ENCODE data around the gene PAX7. TPM values are rescaled to one million over a fixed set of nuclear protein-coding genes. Genes with fewer than 3 reads are reported as not detected.

The PAX7 gene
- total and polyA plus RNA-seq, 9 of the 15 experiments (the other 6 are each of a cell fraction or from before 2014, with no cell fraction given): not detected

DNA sequence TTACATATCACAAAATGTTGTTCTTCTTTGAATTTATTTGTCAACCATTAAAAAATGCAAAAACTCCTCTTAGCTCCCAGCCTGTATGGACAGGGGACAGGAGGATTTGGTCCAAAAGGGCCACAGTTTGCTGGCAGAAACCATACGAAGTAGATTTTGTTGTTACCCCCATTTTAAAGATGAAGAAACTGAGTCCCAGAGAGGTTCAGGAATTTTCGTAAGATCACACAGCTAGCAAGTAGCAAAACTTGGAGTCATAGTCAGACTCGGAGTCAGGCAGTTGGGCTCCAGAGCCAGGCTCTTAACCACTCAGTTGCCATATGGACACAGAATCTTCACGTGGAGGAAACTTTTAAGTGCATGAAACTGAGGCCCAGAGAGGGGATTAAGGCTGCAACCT lies 137.4 kb downstream of the PAX7 start:
- Histone ChIP-seq H2AFZ (ENCODE audit: low read depth, low read length) (no peak overlapping the region), H3K4me3 (no peak overlapping the region), H3K36me3 (ENCODE audit: control insufficient read depth, insufficient read depth, low read length) (no peaks in the 10 kb centered on the region), H3K79me2 (ENCODE audit: control insufficient read depth, insufficient read depth, low read length) (no peaks in the 10 kb centered on the region), H3K27ac (ENCODE audit: extremely low read depth, low read depth, low read length) (no peak overlapping the region), H3K9me3 (replicated peaks; ENCODE audit: control insufficient read depth, insufficient read depth, low read depth, low read length) (no peaks in the 10 kb centered on the region), H3K27me3 (ENCODE audit: control insufficient read depth in 2 of 2, insufficient read depth in 2 of 2, low read length in 2 of 2) (peaks cover 39 to 60% of the 10 kb centered on the region in 2 experiments), H3K4me1 (replicated peaks in 1 of 2; ENCODE audit: control insufficient read depth in 2 of 2, insufficient read depth in 2 of 2, low read length in 2 of 2) (no peaks in the 10 kb centered on the region), H4K20me1 (replicated peaks; ENCODE audit: control insufficient read depth, insufficient read depth, low read length) (peaks cover 8% of the 10 kb centered on the region; the same call in 1 of the 2 replicates), H3K4me2 (ENCODE audit: insufficient read depth, low read length) (no peak overlapping the region), H3K9ac (ENCODE audit: insufficient read depth in 1 of 2, low read depth in 2 of 2, low read length in 2 of 2) (no peak overlapping the region), H3K9me1 (ENCODE audit: control insufficient read depth, insufficient read depth, low read length) (no peaks in the 10 kb centered on the region)
- DNase-seq (ENCODE audit: extremely low read depth in 1 of 4, low spot score in 3 of 4) (no peak), ATAC-seq (no peak), FAIRE-seq (no peak)
- ChIA-PET CTCF (ENCODE audit: low intra/inter-chr PET ratio) (no interaction called here), POLR2A (no interaction called here)
- 0% methylated on average over 4 of the region's 4 CpGs for WGBS (ENCODE audit: insufficient coverage, low coverage, missing lambda C conversion rate)
- in situ Hi-C loops (cut with MboI) (no loop called here), intact Hi-C loops (cut with micrococcal nuclease) (no loop called here)
- peak; percentile 85 for TF ChIP-seq RBM25 (IDR thresholded peaks at IDR 0.05; ENCODE audit: low read depth, low read length, severe bottlenecking)
- TF ChIP-seq ADNP (tag; IDR thresholded peaks at IDR 0.05): 0 out of 2 replicates have a peak, but pooled peaks have one; percentile 18
- no peak for TF ChIP-seq MCM7 (IDR thresholded peaks at IDR 0.05)
- peak; percentile 54; the same call in 1 of the 2 replicates for TF ChIP-seq BCOR (IDR thresholded peaks at IDR 0.05)
- BruUV-seq (replicated peaks): no TSS peak

DNA sequence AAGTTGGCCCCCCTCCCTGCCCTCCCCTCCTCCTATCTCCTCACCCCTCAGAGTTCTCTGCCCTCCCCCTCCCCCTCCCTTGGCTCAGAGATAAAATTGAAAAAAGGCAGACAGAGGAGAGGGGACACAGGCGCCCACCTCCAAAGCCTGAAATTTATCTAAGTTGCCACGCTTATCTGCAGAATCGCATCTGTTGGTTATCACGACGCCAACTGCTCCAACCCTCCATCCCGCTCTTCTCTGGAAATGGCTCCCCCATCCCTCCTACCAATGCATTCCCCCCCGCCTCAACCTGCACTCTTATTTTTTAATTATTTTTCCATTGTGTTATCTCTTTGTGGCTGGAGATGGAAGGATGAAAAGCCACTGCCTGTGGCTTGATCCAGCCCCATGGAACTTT lies 138.5 kb downstream of the PAX7 start:
- no peaks in the 10 kb centered on the region for H3K36me3 ChIP-seq (ENCODE audit: control insufficient read depth, insufficient read depth, low read length)
- CTCF ChIA-PET (ENCODE audit: low intra/inter-chr PET ratio): no interaction called here
- H3K9ac ChIP-seq (ENCODE audit: insufficient read depth in 1 of 2, low read depth in 2 of 2, low read length in 2 of 2): no peak overlapping the region
- H3K27me3 ChIP-seq (ENCODE audit: control insufficient read depth in 2 of 2, insufficient read depth in 2 of 2, low read length in 2 of 2): peaks cover 29 to 53% of the 10 kb centered on the region in 2 experiments
- WGBS (ENCODE audit: insufficient coverage, low coverage, missing lambda C conversion rate): 3% methylated on average over 7 of the region's 7 CpGs
- no peak overlapping the region for H3K27ac ChIP-seq (ENCODE audit: extremely low read depth, low read depth, low read length)
- intact Hi-C loops (cut with micrococcal nuclease): no loop called here
- BruUV-seq (replicated peaks): no TSS peak
- H3K4me2 ChIP-seq (ENCODE audit: insufficient read depth, low read length): no peak overlapping the region
- no peaks in the 10 kb centered on the region for H3K9me1 ChIP-seq (ENCODE audit: control insufficient read depth, insufficient read depth, low read length)
- no peaks in the 10 kb centered on the region for H3K9me3 ChIP-seq (replicated peaks; ENCODE audit: control insufficient read depth, insufficient read depth, low read depth, low read length)
- POLR2A ChIA-PET: interaction anchor here (0.6 kb wide), 1 partner anchor 535 kb away, joined by 3 read pairs; no protein-coding TSS in a partner anchor
- TF ChIP-seq POLR3A (IDR thresholded peaks at IDR 0.05; ENCODE audit: borderline replicate concordance, extremely low read depth, insufficient read depth, insufficient read length): no peak
- TF ChIP-seq FOXK2 (conservative IDR thresholded peaks at IDR 0.05 in 1 of 2, IDR thresholded peaks at IDR 0.05 in 1 of 2; ENCODE audit: low read depth in 2 of 2): no peak
- TF ChIP-seq ZNF253 (CRISPR knock-in tag; conservative IDR thresholded peaks at IDR 0.05): no peak
- no peak for TF ChIP-seq RFX1 (IDR thresholded peaks at IDR 0.05)
- no peak for DNase-seq (ENCODE audit: extremely low read depth in 1 of 4, low spot score in 3 of 4)
- no peak overlapping the region for H3K4me3 ChIP-seq
- no peak for FAIRE-seq
- H3K79me2 ChIP-seq (ENCODE audit: control insufficient read depth, insufficient read depth, low read length): no peaks in the 10 kb centered on the region
- H3K4me1 ChIP-seq (replicated peaks in 1 of 2; ENCODE audit: control insufficient read depth in 2 of 2, insufficient read depth in 2 of 2, low read length in 2 of 2): no peaks in the 10 kb centered on the region
- in situ Hi-C loops (cut with MboI): no loop called here
- H2AFZ ChIP-seq (ENCODE audit: low read depth, low read length): no peak overlapping the region
- peaks cover 8% of the 10 kb centered on the region; the same call in 1 of the 2 replicates for H4K20me1 ChIP-seq (replicated peaks; ENCODE audit: control insufficient read depth, insufficient read depth, low read length)
- ATAC-seq: no peak
